BJ (cell line): ENCODE data around the gene PCBP3. TPM values are rescaled to one million over a fixed set of nuclear protein-coding genes. Genes with fewer than 3 reads are reported as not detected.
"Not testable (repeated sequence)": the region's sequence is repeated elsewhere in the genome, so short reads cannot be mapped to it uniquely, and the experiment has no call there.

Experiments used
- CTCF ChIA-PET: fragments of 350-600 bp; formaldehyde crosslinking; extraction: SDS; loops from one replicate; lab custom pipeline; 2021; ENCODE audit warnings: antibody characterized with exemption, inconsistent platforms; lab: Yijun Ruan, JAX
- POLR2A ChIA-PET: fragments of 300-600 bp; sonication (Branson Sonifier 250); formaldehyde crosslinking; extraction: SDS; loops from one replicate; lab custom pipeline; 2021; ENCODE audit warnings: antibody characterized with exemption; lab: Charles Lee
- DNase-seq: peaks from one replicate; pipeline ENCODE4 v3.0.0-alpha.2; 2011; ENCODE audit warnings: low read depth
- H3K27me3 ChIP-seq: 2 replicates; pipeline ENCODE4 v1.6.0; 2011; ENCODE audit warnings: low read length; ENCODE audit not compliant: control insufficient read depth, insufficient read depth
- H3K36me3 ChIP-seq: 2 replicates; pipeline ENCODE4 v1.5.1; 2011; ENCODE audit warnings: low read length; ENCODE audit not compliant: control insufficient read depth, insufficient read depth
- H3K4me3 ChIP-seq: 2 replicates; pipeline ENCODE4 v1.5.1; 2011; ENCODE audit warnings: low read depth, mild to moderate bottlenecking, control low read depth, low read length
- polyA plus RNA-seq: library from polyadenylated mRNA; depleted of rRNA; stranded (reverse); fragments of >200 nt; gene quantifications from 2 replicates; pipeline ENCODE4 v1.2.3, GENCODE V29; 2011
- TF ChIP-seq, protein P1 (sequence below): IDR thresholded peaks from 2 replicates; pipeline ENCODE4 v1.5.1; 2011; ENCODE audit warnings: low read depth, mild to moderate bottlenecking, control low read depth, inconsistent platforms, low read length, moderate library complexity; ENCODE audit not compliant: insufficient read depth

PCBP3 gene
- polyA plus RNA-seq, 1 experiment: 2.1 TPM

DNA sequence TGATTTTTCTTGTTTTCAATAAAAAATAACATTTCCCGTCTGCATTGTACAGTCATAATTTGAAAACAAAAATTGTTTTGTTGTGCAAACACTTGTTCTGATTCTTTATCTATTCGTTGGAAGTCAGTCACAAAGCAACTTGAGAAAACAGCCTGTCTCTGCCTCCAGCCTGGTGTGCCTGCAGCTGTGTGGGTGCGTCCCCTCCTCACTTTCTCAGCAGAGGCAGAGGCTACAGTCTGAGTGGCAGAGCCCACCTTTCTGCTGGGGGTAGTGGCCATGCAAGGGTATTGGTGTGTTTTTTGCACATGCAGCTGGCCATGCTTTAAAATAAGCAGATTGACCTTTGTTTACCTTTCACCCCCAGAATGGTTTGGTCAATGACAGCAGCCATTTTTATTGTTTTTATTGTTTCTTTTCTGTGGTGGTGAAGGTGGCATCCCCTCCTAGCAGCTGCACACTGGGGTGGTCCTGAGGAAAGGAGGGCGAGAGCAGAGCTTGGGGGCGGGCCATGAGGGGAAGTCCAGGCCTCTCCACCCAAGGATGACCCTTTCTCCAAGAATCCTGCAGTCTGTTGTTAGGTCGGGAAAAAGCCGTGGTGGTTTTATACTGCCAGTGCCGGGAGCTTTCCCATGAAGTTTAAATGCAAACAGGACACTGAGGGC is 159.6 kb downstream of the PCBP3 start:
- ChIA-PET CTCF (interaction anchor here (1.0 kb wide), 1 partner anchor 9 kb away, joined by 3 read pairs; no protein-coding TSS in a partner anchor), POLR2A (no interaction called here)
- TF ChIP-seq, protein P1, sequence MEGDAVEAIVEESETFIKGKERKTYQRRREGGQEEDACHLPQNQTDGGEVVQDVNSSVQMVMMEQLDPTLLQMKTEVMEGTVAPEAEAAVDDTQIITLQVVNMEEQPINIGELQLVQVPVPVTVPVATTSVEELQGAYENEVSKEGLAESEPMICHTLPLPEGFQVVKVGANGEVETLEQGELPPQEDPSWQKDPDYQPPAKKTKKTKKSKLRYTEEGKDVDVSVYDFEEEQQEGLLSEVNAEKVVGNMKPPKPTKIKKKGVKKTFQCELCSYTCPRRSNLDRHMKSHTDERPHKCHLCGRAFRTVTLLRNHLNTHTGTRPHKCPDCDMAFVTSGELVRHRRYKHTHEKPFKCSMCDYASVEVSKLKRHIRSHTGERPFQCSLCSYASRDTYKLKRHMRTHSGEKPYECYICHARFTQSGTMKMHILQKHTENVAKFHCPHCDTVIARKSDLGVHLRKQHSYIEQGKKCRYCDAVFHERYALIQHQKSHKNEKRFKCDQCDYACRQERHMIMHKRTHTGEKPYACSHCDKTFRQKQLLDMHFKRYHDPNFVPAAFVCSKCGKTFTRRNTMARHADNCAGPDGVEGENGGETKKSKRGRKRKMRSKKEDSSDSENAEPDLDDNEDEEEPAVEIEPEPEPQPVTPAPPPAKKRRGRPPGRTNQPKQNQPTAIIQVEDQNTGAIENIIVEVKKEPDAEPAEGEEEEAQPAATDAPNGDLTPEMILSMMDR: no peak
- H3K4me3 ChIP-seq: no peak overlapping the region
- no peaks in the 10 kb centered on the region for H3K36me3 ChIP-seq
- H3K27me3 ChIP-seq: peaks cover 4% of the 10 kb centered on the region; the same call in 1 of the 2 replicates
- DNase-seq: no peak

DNA sequence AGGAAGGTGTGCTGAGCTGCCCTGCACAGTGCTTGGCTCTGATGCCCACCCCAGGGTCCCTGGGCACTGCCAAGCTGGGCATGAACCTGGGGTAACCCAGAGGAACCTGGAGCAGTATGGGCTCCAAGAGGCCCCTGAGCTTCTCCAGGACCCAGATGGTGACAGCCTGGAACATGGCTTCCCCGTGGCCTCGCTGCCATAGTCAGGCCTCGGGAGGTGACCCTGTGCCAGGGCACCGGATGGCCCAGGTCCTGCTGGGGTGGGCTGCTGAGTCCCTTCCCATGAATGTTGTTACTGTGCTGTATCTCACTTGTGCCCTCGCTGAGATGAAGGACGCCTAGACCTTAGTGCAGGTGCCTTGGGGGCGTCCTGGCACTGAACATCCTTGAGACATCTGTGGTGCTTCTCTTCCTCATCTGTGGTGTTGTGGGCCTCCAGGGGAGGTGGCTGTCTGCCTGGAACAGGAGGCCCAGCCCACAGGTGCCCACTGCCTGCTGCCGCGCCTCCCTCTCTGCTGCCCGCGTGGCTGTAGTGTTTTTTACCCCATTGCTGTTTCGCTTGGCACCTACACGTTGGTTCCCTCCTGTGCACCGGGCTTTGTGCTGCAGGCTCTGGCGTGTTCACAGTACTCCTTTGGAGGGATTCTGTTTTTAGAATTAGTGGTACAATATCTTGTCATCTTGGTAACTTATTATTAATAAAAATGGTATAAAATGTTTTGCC is 160.3 kb downstream of the PCBP3 start:
- Histone ChIP-seq H3K27me3 (peaks cover 4% of the 10 kb centered on the region; the same call in 1 of the 2 replicates), H3K4me3 (no peak overlapping the region), H3K36me3 (no peaks in the 10 kb centered on the region)
- DNase-seq: no peak
- ChIA-PET CTCF (interaction anchor here (1.0 kb wide), 1 partner anchor 8 kb away, joined by 3 read pairs; no protein-coding TSS in a partner anchor), POLR2A (no interaction called here)
- TF ChIP-seq, protein P1: no peak

DNA sequence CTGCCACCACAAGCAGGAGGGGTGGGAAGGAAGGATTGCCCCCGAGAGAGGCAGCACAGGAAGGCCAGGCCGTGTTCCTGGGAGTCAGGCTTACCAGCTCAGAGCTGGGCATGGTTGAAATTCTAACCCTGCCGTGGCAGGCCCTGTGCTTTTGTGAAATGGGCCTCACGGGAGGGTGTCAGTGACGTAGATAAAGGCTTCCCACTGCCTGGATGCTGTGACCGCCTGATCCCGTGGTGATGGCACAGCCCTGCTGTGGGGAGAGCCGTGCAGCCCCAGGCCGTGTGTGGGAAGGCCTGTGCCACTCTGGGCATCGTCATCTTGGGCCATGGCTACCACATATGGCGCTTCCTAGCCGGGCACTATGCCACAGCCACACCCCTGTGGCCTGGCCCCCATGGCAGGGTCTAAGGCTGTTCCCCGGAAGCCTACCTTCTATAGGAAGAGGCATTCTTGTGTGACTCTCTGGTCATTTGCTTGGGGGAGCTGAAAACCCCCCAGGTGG is 161.3 kb downstream of the PCBP3 start:
- CTCF ChIA-PET: no interaction called here
- TF ChIP-seq, protein P1: no peak
- H3K36me3 ChIP-seq: no peaks in the 10 kb centered on the region
- no peak overlapping the region for H3K4me3 ChIP-seq
- no peak for DNase-seq
- POLR2A ChIA-PET: no interaction called here
- peaks cover 4% of the 10 kb centered on the region; the same call in 1 of the 2 replicates for H3K27me3 ChIP-seq

DNA sequence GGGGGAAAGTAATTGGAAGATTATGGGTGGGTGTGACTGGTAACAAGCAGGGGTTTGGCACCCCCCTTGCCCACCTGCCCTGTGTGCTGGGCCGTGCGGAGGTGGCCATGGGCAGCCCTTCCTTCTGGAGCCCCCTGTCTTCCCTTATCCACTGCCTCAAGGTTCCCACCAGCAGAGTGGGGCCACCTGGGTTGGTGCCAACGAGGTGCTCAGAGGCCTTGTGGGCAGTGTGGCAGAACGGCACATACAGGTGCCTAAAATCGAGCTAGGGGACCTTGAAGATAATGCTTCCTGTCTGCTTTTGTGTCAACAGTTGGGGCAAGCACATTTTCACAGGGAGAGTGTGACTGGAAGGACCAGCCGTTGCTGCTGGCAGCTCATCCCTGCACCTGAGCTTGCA is 161.8 kb downstream of the PCBP3 start:
- TF ChIP-seq, protein P1: no peak
- CTCF ChIA-PET: interaction anchor here (0.6 kb wide), 1 partner anchor 369 kb away, joined by 4 read pairs; no protein-coding TSS in a partner anchor

DNA sequence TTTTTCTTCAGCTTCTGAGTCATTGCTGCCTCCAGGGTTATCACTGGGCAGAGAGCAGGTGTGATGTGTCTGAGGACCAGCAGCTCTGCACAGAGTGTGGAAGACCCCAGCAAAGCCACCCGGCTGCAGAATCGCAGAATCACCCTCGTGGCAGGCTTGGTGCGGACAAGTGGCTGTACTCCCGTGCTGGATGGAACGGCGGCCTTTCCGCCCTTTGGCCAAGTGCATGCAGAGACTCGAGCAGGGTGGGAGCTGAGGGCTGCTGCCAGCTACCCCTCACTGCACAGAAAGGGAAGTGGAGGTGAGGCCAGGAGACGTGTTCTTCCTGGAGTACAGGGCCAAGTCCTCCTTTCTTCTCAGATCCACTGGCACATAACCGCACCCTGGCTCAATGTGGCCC is 162.5 kb downstream of the PCBP3 start:
- no peak overlapping the region for H3K4me3 ChIP-seq
- TF ChIP-seq, protein P1: no peak
- POLR2A ChIA-PET: no interaction called here
- H3K36me3 ChIP-seq: no peaks in the 10 kb centered on the region
- H3K27me3 ChIP-seq: peaks cover 4% of the 10 kb centered on the region; the same call in 1 of the 2 replicates
- CTCF ChIA-PET: interaction anchor here (0.6 to 1.1 kb wide), 2 partner anchors 370 to 666 kb away, joined by 4 to 5 read pairs; no protein-coding TSS in a partner anchor
- no peak for DNase-seq

More for the DNA sequence above, 161.8 kb downstream of the PCBP3 start:
- peaks cover 4% of the 10 kb centered on the region; the same call in 1 of the 2 replicates for H3K27me3 ChIP-seq
- H3K4me3 ChIP-seq: no peak overlapping the region
- DNase-seq: no peak
- POLR2A ChIA-PET: no interaction called here
- H3K36me3 ChIP-seq: no peaks in the 10 kb centered on the region

DNA sequence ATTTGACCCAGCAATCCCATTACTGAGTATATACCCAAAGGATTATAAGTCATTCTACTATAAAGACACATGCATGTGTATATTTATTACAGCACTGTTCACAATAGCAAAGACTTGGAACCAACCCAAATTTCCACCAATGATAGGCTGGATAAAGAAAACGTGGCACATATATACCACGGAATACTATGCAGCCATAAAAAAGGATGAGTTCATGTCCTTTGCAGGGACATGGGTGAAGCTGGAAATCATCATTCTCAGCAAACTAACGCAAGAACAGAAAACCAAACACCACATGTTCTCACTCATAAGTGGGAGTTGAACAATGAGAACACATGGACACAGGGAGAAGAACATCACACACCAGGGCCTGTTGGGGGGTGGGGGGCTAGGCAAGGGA is 165.1 kb downstream of the PCBP3 start:
- CTCF ChIA-PET, POLR2A ChIA-PET, H3K4me3 ChIP-seq, DNase-seq, H3K27me3 ChIP-seq, H3K36me3 ChIP-seq: not testable (repeated sequence)
